ENCODE data around the gene PRR23E.

DNA sequence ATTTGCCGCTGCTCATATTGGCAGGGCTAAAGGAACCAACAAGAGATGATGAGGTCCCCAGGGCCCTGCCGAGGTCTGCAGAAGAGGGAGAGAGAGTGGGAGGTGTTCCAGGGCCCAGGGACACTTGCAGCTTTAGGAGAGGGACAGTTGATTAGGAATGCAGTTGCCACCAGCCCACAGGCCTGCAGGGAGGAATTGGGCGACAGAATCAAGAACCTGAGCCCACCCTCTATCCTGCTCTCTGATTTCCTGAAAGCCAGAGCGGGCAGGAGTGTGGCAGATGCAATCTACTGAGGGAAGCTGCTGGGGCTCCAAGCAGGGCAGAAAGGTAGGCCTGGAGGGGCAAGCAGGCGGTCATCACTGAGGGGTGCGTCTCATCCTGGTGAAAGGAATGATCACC is 12.1 kb upstream of the PRR23E start:
- TF ChIP-seq, protein P1, sequence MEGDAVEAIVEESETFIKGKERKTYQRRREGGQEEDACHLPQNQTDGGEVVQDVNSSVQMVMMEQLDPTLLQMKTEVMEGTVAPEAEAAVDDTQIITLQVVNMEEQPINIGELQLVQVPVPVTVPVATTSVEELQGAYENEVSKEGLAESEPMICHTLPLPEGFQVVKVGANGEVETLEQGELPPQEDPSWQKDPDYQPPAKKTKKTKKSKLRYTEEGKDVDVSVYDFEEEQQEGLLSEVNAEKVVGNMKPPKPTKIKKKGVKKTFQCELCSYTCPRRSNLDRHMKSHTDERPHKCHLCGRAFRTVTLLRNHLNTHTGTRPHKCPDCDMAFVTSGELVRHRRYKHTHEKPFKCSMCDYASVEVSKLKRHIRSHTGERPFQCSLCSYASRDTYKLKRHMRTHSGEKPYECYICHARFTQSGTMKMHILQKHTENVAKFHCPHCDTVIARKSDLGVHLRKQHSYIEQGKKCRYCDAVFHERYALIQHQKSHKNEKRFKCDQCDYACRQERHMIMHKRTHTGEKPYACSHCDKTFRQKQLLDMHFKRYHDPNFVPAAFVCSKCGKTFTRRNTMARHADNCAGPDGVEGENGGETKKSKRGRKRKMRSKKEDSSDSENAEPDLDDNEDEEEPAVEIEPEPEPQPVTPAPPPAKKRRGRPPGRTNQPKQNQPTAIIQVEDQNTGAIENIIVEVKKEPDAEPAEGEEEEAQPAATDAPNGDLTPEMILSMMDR (IDR thresholded peaks at IDR 0.05), result no peak
- TF ChIP-seq POLR2AphosphoS5 (IDR thresholded peaks at IDR 0.05; ENCODE audit: low read depth, low read length), result no peak
- no peak for TF ChIP-seq SIN3A (IDR thresholded peaks at IDR 0.05; ENCODE audit: borderline replicate concordance, insufficient read depth, low read depth, low read length)
- TF ChIP-seq, protein P2, sequence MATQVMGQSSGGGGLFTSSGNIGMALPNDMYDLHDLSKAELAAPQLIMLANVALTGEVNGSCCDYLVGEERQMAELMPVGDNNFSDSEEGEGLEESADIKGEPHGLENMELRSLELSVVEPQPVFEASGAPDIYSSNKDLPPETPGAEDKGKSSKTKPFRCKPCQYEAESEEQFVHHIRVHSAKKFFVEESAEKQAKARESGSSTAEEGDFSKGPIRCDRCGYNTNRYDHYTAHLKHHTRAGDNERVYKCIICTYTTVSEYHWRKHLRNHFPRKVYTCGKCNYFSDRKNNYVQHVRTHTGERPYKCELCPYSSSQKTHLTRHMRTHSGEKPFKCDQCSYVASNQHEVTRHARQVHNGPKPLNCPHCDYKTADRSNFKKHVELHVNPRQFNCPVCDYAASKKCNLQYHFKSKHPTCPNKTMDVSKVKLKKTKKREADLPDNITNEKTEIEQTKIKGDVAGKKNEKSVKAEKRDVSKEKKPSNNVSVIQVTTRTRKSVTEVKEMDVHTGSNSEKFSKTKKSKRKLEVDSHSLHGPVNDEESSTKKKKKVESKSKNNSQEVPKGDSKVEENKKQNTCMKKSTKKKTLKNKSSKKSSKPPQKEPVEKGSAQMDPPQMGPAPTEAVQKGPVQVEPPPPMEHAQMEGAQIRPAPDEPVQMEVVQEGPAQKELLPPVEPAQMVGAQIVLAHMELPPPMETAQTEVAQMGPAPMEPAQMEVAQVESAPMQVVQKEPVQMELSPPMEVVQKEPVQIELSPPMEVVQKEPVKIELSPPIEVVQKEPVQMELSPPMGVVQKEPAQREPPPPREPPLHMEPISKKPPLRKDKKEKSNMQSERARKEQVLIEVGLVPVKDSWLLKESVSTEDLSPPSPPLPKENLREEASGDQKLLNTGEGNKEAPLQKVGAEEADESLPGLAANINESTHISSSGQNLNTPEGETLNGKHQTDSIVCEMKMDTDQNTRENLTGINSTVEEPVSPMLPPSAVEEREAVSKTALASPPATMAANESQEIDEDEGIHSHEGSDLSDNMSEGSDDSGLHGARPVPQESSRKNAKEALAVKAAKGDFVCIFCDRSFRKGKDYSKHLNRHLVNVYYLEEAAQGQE (IDR thresholded peaks at IDR 0.05; ENCODE audit: insufficient read depth in 1 of 2, low read depth in 2 of 2, low read length in 1 of 2), result no peak
- TF ChIP-seq TCF7L2 (IDR thresholded peaks at IDR 0.05; ENCODE audit: low read depth, low read length), result no peak

Data from Panc1 (cell line).